HCT116 (cell line): ENCODE results near the gene LEO1. TPM values are rescaled to one million over a fixed set of nuclear protein-coding genes. Genes with fewer than 3 reads are reported as not detected.

Experiments used
- ATAC-seq: fragments of 200-7000 bp; cut with Tn5 transposase; 2 replicates; pipeline ENCODE4 v1.9.1; 2020; ENCODE audit warnings: mild to moderate bottlenecking, moderate library complexity
- BruUV-seq: library from RNA; stranded (reverse); fragments of 400-500 nt; replicated peaks from 2 replicates; lab custom pipeline; 2021; lab: Mats Ljungman, UMichigan
- CTCF ChIA-PET: fragments of 300-600 bp; sonication (Branson Sonifier 250); formaldehyde crosslinking; loops from one replicate; lab custom pipeline; 2021; ENCODE audit warnings: antibody characterized with exemption; lab: Charles Lee
- POLR2A ChIA-PET: fragments of 300-600, 350-600 bp; sonication (Branson Sonifier 250); formaldehyde crosslinking; loops from one replicate; lab custom pipeline; 2021; ENCODE audit warnings: antibody characterized with exemption; lab: Charles Lee
- RAD21 ChIA-PET, 2 experiments: fragments of 300-600 bp; sonication (Branson Sonifier 250); formaldehyde crosslinking; loops; one replicate each; lab custom pipeline; 2023; ENCODE audit warnings: low total read pairs in 2 of 2; ENCODE audit not compliant: uncharacterized antibody in 2 of 2, unreplicated experiment in 2 of 2, low non-redundant PET in 1 of 2; lab: Charles Lee
- DNase-seq: peaks from one replicate; pipeline ENCODE4 v3.0.0-alpha.2; 2010; ENCODE audit warnings: low read depth, low spot score
- H2AFZ ChIP-seq: fragments of 200-600 bp; shearing (Covaris generic), sonication (generic); 2 replicates; pipeline ENCODE4 v1.6.1; 2017; ENCODE audit warnings: low read depth, mixed run types, mixed read lengths, antibody characterized with exemption, low read length; ENCODE audit not compliant: poor library complexity, severe bottlenecking
- H3K27ac ChIP-seq: 2 replicates; pipeline ENCODE4 v1.5.1; 2012; ENCODE audit warnings: low read depth, low read length
- H3K27me3 ChIP-seq: fragments of 200-600 bp; sonication (generic); 2 replicates; pipeline ENCODE4 v1.6.1; 2016; ENCODE audit warnings: mixed run types, low read length, mixed read lengths; ENCODE audit not compliant: insufficient read depth
- H3K36me3 ChIP-seq, 2 experiments: fragments of 200-500 bp in 1 of 2; fragments of 200-600 bp in 1 of 2; sonication (Bioruptor generic) in 1 of 2; sonication (generic) in 1 of 2; 2 replicates each; pipeline versions ENCODE4 v1.5.1 to v1.6.1; 2014 to 2016; ENCODE audit warnings: low read length in 2 of 2, inconsistent platforms in 1 of 2, mixed read lengths in 1 of 2, mixed run types in 1 of 2; ENCODE audit not compliant: insufficient read depth in 2 of 2, control insufficient read depth in 1 of 2
- H3K4me1 ChIP-seq, 2 experiments: fragments of 200-600 bp in 1 of 2; sonication (generic) in 1 of 2; 2 replicates each; pipeline versions ENCODE4 v1.5.1 to v1.6.1; 2012 to 2017; ENCODE audit warnings: low read length in 2 of 2, inconsistent platforms in 1 of 2, mild to moderate bottlenecking in 1 of 2, mixed read lengths in 1 of 2, mixed run types in 1 of 2, moderate library complexity in 1 of 2; ENCODE audit not compliant: insufficient read depth in 2 of 2, control insufficient read depth in 1 of 2
- H3K4me2 ChIP-seq: fragments of 200-600 bp; sonication (generic); 2 replicates; pipeline ENCODE4 v1.6.1; 2017; ENCODE audit warnings: mixed run types, low read length, mixed read lengths
- H3K4me3 ChIP-seq, 2 experiments: fragments of 200-600 bp in 1 of 2; sonication (generic) in 1 of 2; replicated peaks in 1 of 2; 2 replicates each; pipeline ENCODE4 v1.5.1; 2011 to 2016; ENCODE audit warnings: low read length in 2 of 2, control low read depth in 1 of 2, low read depth in 1 of 2, mild to moderate bottlenecking in 1 of 2, mixed read lengths in 1 of 2, mixed run types in 1 of 2
- H3K79me2 ChIP-seq: fragments of 200-600 bp; sonication (generic); 2 replicates; pipeline ENCODE4 v1.6.1; 2017; ENCODE audit warnings: mild to moderate bottlenecking, mixed run types, low read length, moderate library complexity, mixed read lengths; ENCODE audit not compliant: insufficient read depth
- H3K9ac ChIP-seq: fragments of 200-600 bp; sonication (generic); 2 replicates; pipeline ENCODE4 v1.6.1; 2016; ENCODE audit warnings: low read length, mixed read lengths
- H3K9me2 ChIP-seq: fragments of 200-600 bp; sonication (generic), shearing (Covaris generic); 2 replicates; pipeline ENCODE4 v1.6.1; 2017; ENCODE audit warnings: mixed run types, mild to moderate bottlenecking, moderate library complexity; ENCODE audit not compliant: insufficient read depth
- H3K9me3 ChIP-seq, 2 experiments: fragments of 200-500 bp in 1 of 2; fragments of 200-600 bp in 1 of 2; sonication (Bioruptor generic) in 1 of 2; sonication (generic) in 1 of 2; 2 replicates each; pipeline ENCODE4 v1.6.1; 2014 to 2017; ENCODE audit warnings: low read length in 2 of 2, mixed read lengths in 2 of 2, inconsistent platforms in 1 of 2, low read depth in 1 of 2, mild to moderate bottlenecking in 1 of 2, mixed run types in 1 of 2, moderate library complexity in 1 of 2; ENCODE audit not compliant: control insufficient read depth in 1 of 2, insufficient read depth in 1 of 2
- H4K20me1 ChIP-seq: fragments of 200-600 bp; sonication (generic), shearing (Covaris generic); 2 replicates; pipeline ENCODE4 v1.6.1; 2017; ENCODE audit warnings: mixed run types, mild to moderate bottlenecking, moderate library complexity; ENCODE audit not compliant: insufficient read depth
- CBX3 ChIP-seq: IDR thresholded peaks from 2 replicates; pipeline ENCODE4 v1.6.1; 2012; ENCODE audit warnings: low read depth
- CEBPB ChIP-seq: IDR thresholded peaks from 2 replicates; pipeline ENCODE4 v1.6.1; 2012; ENCODE audit warnings: low read depth
- CTCF ChIP-seq, 3 experiments: fragments of 200-600 bp in 1 of 3; sonication (generic) in 1 of 3; IDR thresholded peaks in 2 of 3; conservative IDR thresholded peaks in 1 of 3; 2 replicates each; pipeline ENCODE4 v1.5.1; 2012 to 2017; ENCODE audit warnings: low read depth in 2 of 3, low read length in 2 of 3, antibody characterized with exemption in 1 of 3, borderline replicate concordance in 1 of 3, control low read depth in 1 of 3, mild to moderate bottlenecking in 1 of 3, mixed read lengths in 1 of 3, mixed run types in 1 of 3, moderate library complexity in 1 of 3; ENCODE audit not compliant: insufficient read depth in 1 of 3
- EZH2phosphoT487 ChIP-seq: fragments of 200-600 bp; IDR thresholded peaks from 2 replicates; pipeline ENCODE4 v1.6.1; 2018; ENCODE audit warnings: antibody characterized with exemption, borderline replicate concordance
- FOSL1 ChIP-seq: IDR thresholded peaks from 2 replicates; pipeline ENCODE4 v1.6.1; 2012; ENCODE audit warnings: low read depth
- JUND ChIP-seq: IDR thresholded peaks from 2 replicates; pipeline ENCODE4 v1.6.1; 2012
- POLR2A ChIP-seq: IDR thresholded peaks from 2 replicates; pipeline ENCODE4 v1.7.0; 2011; ENCODE audit warnings: borderline replicate concordance; ENCODE audit not compliant: insufficient read depth, insufficient read length; ENCODE audit errors: extremely low read depth
- POLR2AphosphoS5 ChIP-seq: IDR thresholded peaks from 2 replicates; pipeline ENCODE4 v1.6.1; 2011; ENCODE audit warnings: mild to moderate bottlenecking, low read depth, low read length, moderate library complexity
- RAD21 ChIP-seq: IDR thresholded peaks from 2 replicates; pipeline ENCODE4 v1.6.1; 2012; ENCODE audit warnings: low read depth, mild to moderate bottlenecking
- SRF ChIP-seq: IDR thresholded peaks from 2 replicates; pipeline ENCODE4 v1.6.1; 2012; ENCODE audit warnings: low read depth
- YY1 ChIP-seq: IDR thresholded peaks from 2 replicates; pipeline ENCODE4 v1.6.1; 2011; ENCODE audit warnings: low read length, low read depth, moderate library complexity, mild to moderate bottlenecking; ENCODE audit not compliant: insufficient replicate concordance; ENCODE audit errors: extremely low read depth
- intact Hi-C: fragments of 100-400 bp; cut with micrococcal nuclease; formaldehyde crosslinking; loops from 2 replicates; pipeline ENCODE4 v1.10.0; 2022
- total RNA-seq: library from RNA; stranded (reverse); gene quantifications from one replicate; pipeline ENCODE4 v1.2.1, GENCODE V29; 2021; ENCODE audit not compliant: unreplicated experiment

The LEO1 gene
- total RNA-seq, 1 experiment from 2014 or later = 27.8 TPM

DNA sequence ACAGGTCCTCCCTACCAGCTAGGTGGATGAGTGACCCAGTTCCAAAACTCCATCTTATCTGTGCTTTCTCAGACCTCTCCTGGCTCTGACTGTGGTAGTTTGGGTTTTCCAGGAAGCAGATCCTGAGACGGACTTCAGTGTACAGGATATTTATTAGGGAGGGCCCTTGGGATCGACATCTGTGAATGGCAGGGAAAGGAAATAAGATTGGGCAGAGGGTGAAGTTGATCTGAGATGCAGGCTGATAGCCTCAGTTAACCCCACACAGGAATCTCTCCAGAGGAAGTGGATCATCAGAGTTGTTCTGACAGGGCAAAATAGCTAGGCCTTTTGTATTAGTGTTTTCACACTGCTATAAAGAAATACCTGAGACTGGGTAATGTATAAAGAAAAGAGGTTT lies 30.8 kb upstream of the LEO1 start:
- Histone ChIP-seq H2AFZ (no peak overlapping the region), H3K4me1 (peaks cover 0 to 4% of the 10 kb centered on the region in 2 experiments; a peak in 2 of 4 replicates), H4K20me1 (no peaks in the 10 kb centered on the region), H3K9me2 (no peaks in the 10 kb centered on the region), H3K36me3 (no peaks in the 10 kb centered on the region), H3K4me2 (no peak overlapping the region), H3K27me3 (no peaks in the 10 kb centered on the region), H3K4me3 (no peak overlapping the region), H3K79me2 (no peaks in the 10 kb centered on the region), H3K27ac (no peak overlapping the region), H3K9me3 (no peaks in the 10 kb centered on the region), H3K9ac (no peak overlapping the region)
- ChIA-PET CTCF (no interaction called here), RAD21 (no interaction called here), POLR2A (no interaction called here)
- TF ChIP-seq EZH2phosphoT487 (no peak), POLR2A (no peak), CEBPB (no peak)
- ATAC-seq (no peak), DNase-seq (no peak)
- intact Hi-C loops = no loop called here
- BruUV-seq = no TSS peak

DNA sequence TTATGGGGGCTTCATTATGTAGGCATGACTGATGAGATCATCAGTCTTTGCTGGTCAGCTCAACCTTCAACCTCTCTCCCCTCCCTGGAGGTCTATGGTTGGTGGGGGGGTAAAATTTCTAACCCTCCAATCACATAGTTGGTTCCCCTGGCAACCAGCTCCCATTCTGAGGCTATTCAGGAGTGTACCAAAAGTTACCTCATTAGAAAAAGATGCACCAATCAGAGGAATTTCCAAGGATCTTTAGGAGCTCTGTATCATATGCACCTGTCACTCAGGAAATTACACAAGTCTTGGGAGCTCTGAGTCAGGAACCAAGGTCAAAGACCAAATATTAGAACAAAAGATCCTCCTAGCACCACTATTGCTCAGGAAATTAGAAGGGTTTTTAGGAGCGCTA lies 21.4 kb upstream of the LEO1 start:
- ChIA-PET CTCF (no interaction called here), RAD21 (no interaction called here), POLR2A (no interaction called here)
- no TSS peak for BruUV-seq
- Histone ChIP-seq H3K9me3 (no peaks in the 10 kb centered on the region), H4K20me1 (no peaks in the 10 kb centered on the region), H3K9me2 (no peaks in the 10 kb centered on the region), H3K27me3 (no peaks in the 10 kb centered on the region), H3K79me2 (no peaks in the 10 kb centered on the region), H3K4me2 (no peak overlapping the region), H3K27ac (no peak overlapping the region), H3K4me1 (peaks cover 0 to 11% of the 10 kb centered on the region in 2 experiments; a peak in 2 of 4 replicates), H3K4me3 (no peak overlapping the region), H2AFZ (no peak overlapping the region), H3K36me3 (no peaks in the 10 kb centered on the region), H3K9ac (no peak overlapping the region)
- DNase-seq (no peak), ATAC-seq (no peak)
- intact Hi-C loops = no loop called here
- TF ChIP-seq JUND (no peak), CTCF (IDR thresholded peaks at IDR 0.05 in 2 of 3, conservative IDR thresholded peaks at IDR 0.05 in 1 of 3; ENCODE audit: borderline replicate concordance in 1 of 3, insufficient read depth in 1 of 3, low read depth in 2 of 3, low read length in 2 of 3) (no peak), POLR2A (no peak), YY1 (no peak), SRF (no peak), CBX3 (no peak), CEBPB (no peak), FOSL1 (no peak), RAD21 (no peak), POLR2AphosphoS5 (no peak)
